Left renal cortex interstitium (tissue), 4 donors: Measurements from ENCODE around the gene GPR141. TPM values are rescaled to one million over a fixed set of nuclear protein-coding genes. Genes with fewer than 3 reads are reported as not detected.

Experiments
- DNase-seq, 4 donors: peaks; one replicate each; pipeline ENCODE4 v3.0.0-alpha.2; 2013; ENCODE audit warnings: low read depth in 4 of 4, low spot score in 2 of 4, missing footprints in 1 of 4
- polyA plus RNA-seq, 4 donors: library from polyadenylated mRNA; unstranded; fragments of 120-200 nt; gene quantifications; one replicate each; pipeline ENCODE4 v1.2.1, GENCODE V29; 2013; ENCODE audit not compliant: insufficient read length in 4 of 4

GPR141 gene
- under 1 TPM; 0.20 to 0.36 (median 0.28) TPM for polyA plus RNA-seq

GRCh38 chr7:37683246-37684120 lies at the start of gene GPR141:
GPR141 (plus strand) TSS chr7:37683766; CDS start chr7:37740394, 56,628 bp downstream.
- DNase-seq, result peak; percentile 5 to 19 (median 16)

- no peak for DNase-seq
Observed at GRCh38 chr7:37635346-37635745, 48.2 kb upstream of the GPR141 start.

- DNase-seq, result no peak
Observed at GRCh38 chr7:37642028-37642540, 41.5 kb upstream of the GPR141 start.

DNA sequence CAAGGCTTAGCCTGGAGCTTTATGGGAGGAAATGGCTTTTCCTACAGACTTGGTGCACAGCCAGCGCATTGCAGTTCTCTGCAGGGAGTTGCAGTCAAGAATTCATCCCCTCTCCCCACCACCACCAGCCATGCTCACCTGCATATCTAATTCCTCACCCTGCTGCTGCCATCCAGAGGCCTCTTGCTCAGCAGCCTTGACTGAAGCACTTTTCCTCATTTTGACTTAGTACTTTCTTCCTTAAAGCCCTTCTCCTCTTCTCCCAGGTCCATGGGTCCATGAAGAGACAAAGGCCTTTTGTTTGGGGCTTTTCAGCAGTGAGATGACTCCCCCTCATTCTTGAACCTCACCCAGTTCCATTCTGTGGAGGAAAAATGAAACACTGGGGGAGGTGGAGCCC lies 39.7 kb upstream of the GPR141 start:
- DNase-seq, result no peak

DNA sequence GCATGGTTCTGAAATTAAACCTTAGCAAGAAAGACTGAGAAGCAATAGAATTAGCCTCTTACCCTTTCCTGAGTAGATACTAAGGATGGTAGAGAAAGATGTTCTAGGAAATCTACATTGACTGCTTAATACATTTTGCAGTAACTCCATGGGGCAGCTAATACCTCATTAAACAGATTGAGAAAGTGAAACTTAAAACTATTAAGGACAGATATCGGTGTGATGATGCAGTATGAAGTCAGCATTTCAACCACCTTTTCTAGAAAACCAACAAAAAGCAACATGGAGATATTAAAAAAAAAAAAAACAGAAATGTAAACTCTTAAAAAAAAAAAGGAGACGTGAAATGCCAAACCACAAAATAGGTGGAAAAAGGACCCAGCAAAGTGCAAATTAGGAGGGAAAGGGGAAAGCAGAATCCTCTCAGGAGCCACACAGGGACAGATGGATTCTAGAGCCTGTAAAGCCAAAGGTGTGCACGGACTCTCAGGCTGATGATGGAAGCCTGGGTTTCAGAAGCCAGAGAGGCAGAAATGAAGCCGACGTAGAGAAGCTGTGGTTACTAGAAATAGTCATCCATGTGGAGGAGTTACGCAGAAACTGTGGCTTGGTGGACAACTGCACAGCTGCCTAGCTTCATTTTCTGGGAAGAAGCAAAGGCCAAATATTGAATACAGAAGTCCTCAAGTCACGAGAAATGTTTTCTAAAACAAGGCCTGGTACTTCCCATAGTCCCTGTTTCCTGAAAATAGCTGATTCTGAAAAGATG lies 38.1 kb upstream of the GPR141 start:
- DNase-seq, result no peak

DNA sequence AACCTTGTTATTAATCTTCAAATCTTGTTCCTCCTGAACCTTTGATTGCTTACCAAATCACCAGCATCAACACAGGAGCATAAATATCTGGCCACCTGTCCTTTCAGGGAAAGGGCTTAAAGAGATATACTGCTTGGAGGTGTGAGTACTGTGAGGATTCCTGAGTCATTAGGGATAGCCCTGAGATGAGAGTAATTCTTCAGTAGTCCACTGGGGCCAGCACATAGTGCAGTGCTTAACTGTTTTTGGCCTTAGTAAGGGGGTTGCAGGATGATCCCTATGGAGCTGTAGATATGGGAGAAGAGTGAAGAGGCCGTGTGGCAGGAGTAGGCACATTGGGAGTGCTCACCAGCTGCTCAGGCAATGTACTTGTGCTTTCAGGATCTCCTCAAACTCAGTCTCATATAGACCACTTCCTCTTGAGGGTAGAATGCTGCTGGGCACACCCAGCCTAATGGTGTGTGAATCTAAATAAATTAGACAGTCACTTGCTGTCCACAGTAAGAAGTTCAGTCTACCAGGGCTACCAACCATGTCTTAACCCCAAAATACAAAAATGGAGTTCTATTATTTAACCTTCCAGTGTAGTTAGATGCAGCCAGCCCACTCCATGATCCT lies 26.5 kb upstream of the GPR141 start:
- DNase-seq, result no peak

DNA sequence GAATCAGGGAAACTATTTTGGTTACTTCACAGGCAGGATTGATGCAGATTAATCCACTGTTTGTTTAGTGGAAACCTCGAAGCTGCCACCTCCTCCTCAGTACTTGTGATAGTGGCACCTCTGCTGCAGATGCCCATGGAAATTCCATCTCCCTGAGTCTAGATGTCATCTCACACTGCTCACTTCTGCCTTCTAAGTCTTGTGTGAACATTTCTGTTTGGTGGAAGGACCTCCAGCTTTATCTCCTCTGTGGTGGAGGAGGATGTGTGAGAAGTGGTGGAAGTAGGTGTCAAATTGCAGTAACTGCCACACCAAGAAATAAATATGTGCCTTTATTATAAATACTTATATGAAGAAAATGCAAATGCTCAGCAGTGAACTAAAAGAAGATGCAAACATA lies 25.8 kb upstream of the GPR141 start:
- DNase-seq, result no peak

- no peak for DNase-seq
Observed at GRCh38 chr7:37659971-37660565, 23.5 kb upstream of the GPR141 start.

DNA sequence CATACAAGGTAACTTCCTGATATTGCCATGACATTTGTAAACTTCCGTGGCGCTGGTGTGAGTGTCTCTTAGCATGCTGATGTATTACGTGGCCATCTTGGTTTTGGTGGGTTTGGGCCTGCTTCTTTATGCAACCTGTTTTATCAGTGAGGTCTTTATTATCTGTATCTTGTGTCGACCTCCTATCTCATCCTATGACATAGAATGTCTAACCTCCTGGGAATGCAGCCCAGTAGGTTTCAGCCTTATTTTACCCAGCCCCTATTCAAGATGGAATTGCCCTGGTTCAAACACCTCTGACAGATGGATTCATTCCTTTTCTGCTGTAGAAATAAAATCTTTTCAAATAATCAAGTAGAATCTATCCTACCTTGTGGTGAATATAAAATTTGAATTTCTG lies 23.0 kb upstream of the GPR141 start:
- no peak for DNase-seq

DNA sequence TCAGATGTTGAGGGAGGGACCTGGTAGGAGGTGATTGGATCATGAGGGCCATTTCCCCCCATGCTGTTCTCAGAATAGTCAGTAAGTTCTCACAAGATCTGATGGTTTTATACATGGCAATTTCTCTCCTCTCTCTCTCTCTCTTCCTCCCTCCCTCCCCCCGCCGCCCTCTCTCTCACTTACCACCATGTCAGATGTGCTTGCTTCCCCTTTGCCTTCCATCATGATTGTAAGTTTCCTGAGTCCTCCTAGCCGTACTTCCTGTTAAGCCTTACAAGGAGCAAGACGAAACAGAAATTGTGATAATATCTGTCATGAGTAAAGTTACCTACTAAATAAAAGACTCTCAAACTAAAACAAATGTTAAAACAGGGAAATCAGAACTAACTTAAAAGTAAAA lies 19.9 kb upstream of the GPR141 start:
- no peak for DNase-seq

DNA sequence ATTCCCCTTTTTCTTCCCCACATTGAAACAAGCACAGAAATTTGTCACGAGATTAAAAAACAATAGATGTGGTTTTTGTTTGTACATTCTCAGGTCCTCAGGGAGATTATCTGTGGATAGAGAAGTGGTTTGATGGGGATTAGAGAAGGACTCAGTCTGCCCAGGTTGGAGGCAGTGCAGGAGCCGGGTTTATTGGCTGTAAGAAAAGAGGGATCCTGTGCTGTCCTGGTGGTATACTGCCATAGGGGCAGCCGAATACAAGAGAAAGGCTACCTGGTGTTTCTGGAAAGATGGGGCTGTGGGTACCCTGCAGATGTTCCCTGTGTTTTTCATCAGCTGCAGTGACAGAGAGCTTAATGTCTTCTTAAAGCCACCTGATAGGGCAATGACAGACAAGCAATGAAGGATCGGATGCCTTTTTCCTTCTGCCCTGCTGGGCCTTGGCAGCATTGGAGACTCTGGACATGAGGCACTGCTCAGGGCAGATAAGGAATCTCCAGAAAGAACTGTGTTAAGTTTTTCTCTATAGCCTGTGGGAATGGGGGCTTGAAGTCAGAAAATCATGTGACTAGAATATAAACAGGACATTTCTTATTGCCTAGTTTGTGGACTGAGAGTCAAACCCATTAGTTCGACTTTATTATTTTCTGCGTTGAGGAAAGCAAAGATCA lies 18.1 kb upstream of the GPR141 start:
- DNase-seq, result no peak

- DNase-seq, result no peak
Observed at GRCh38 chr7:37666026-37666799, 17.4 kb upstream of the GPR141 start.

- DNase-seq, result no peak
Observed at GRCh38 chr7:37669818-37670217, 13.7 kb upstream of the GPR141 start.

DNA sequence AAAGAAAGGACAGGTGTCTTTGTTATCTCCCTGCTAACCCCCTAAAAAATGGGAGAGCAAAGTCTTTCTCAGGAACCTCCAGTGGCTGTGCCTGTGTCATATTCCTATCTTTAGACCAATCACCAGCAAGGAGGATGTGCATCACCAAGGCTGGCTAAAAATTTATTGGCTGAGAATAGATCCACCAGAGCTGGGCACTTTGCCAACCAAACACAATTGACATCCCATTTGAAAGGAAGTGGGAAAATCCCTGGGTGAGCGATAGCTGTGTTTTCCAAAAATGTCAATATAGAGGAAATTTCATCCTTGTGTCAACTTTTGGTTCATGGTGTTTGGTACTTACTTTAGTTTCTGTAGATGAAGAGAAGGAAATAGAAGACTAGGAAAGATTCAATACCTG lies 13.1 kb upstream of the GPR141 start:
- DNase-seq, result no peak

GRCh38 chr7:37671876-37672275 lies 11.7 kb upstream of the GPR141 start:
- no peak for DNase-seq

DNA sequence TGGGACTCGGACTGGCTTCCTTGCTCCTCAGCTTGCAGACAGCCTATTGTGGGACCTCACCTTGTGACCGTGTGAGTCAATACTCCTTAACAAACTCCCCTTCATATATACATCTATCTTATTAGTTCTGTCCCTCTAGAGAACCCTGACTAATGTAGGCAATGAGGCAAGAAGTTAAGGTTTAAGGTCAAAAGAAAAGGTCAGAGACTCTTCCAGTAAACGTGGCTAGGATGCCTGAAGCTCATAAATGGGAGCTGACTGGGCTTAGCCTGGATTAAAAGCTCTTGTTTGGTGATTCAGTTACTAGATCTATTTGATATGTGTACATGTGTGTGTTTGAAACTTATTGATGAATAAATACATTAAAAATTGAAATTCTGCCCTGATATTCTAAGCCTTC lies 10.6 kb upstream of the GPR141 start:
- DNase-seq, result no peak

GRCh38 chr7:37673523-37673922 lies 10.0 kb upstream of the GPR141 start:
- no peak for DNase-seq

DNA sequence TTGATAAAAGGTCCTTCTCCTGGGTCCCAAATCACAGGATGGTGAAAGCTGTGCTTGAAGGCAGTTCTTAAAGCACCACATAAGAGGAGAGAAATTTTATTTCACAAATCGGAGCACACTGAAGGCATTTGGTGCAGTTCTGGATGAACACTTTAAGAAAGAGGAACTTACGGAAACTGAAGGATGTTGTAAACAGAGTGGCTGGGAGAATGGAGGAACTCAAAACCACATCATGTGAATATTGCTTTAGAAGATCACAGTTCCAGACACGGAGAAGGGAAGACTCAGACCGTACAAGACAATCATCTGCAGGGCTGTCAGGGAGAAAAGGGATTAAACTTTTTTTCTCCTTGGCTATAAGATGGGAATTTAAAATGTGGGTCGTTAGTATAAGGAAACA lies 9.0 kb upstream of the GPR141 start:
- no peak for DNase-seq

DNA sequence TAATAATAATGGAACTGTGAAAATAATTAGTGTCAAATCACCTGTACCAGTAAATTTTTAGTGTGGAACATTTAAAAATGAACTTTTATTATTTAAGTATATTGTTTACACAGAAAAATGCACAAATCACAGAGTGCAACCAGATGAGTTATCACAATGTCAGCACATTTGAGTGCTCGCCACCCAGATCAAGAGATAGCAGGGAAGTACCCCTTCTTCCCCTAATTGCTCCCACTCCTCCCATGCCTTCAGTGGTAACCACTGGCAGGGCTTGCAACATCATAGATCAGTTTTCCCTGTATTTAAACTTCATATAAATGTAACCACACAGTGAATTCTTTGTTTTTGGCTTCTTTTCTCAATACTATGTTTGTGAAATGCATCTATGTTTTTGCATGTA lies 7.8 kb upstream of the GPR141 start:
- no peak for DNase-seq
